Measurements from ENCODE around the gene FBXL19. TPM values are rescaled to one million over a fixed set of nuclear protein-coding genes. Genes with fewer than 3 reads are reported as not detected.

Gene FBXL19
- total RNA-seq, 4 donors from 2014 or later: 2.4 to 6.2 (median 4.2) TPM

- TF ChIP-seq CTCF (IDR thresholded peaks at IDR 0.05; ENCODE audit: low read depth): no peak
Observed at GRCh38 chr16:30884760-30885159, 38.6 kb upstream of the FBXL19 start.

- TF ChIP-seq CTCF (IDR thresholded peaks at IDR 0.05; ENCODE audit: low read depth): no peak
Observed at GRCh38 chr16:30885196-30885595, 38.2 kb upstream of the FBXL19 start.

- no peak for TF ChIP-seq CTCF (IDR thresholded peaks at IDR 0.05; ENCODE audit: low read depth)
Observed at GRCh38 chr16:30886145-30886544, 37.2 kb upstream of the FBXL19 start.

- no peak for TF ChIP-seq CTCF (IDR thresholded peaks at IDR 0.05; ENCODE audit: low read depth)
Observed at GRCh38 chr16:30887927-30888326, 35.4 kb upstream of the FBXL19 start.

GRCh38 chr16:30888856-30889499 lies 34.4 kb upstream of the FBXL19 start:
- no peak for TF ChIP-seq CTCF (IDR thresholded peaks at IDR 0.05; ENCODE audit: low read depth)

- TF ChIP-seq CTCF (IDR thresholded peaks at IDR 0.05; ENCODE audit: low read depth): no peak
Observed at GRCh38 chr16:30889721-30890120, 33.7 kb upstream of the FBXL19 start.

- no peak for TF ChIP-seq CTCF (IDR thresholded peaks at IDR 0.05; ENCODE audit: low read depth)
Observed at GRCh38 chr16:30892670-30893416, 30.5 kb upstream of the FBXL19 start.
